OCI-LY7 (cell line): ENCODE results near the gene LARP1. TPM values are rescaled to one million over a fixed set of nuclear protein-coding genes. Genes with fewer than 3 reads are reported as not detected.

ENCODE experiments used
- BruUV-seq: library from RNA; stranded (reverse); fragments of 400-500 nt; replicated peaks from 2 replicates; lab custom pipeline; 2021; lab: Mats Ljungman, UMichigan
- CTCF ChIA-PET: fragments of 300-600 bp; sonication (Branson Sonifier 250); formaldehyde crosslinking; loops from one replicate; lab custom pipeline; 2022; ENCODE audit warnings: antibody characterized with exemption; ENCODE audit not compliant: unreplicated experiment; lab: Charles Lee
- POLR2A ChIA-PET: fragments of 300-600 bp; sonication (Branson Sonifier 250); formaldehyde crosslinking; loops from one replicate; lab custom pipeline; 2022; ENCODE audit warnings: antibody characterized with exemption; lab: Charles Lee
- DNase-seq: peaks from one replicate; pipeline ENCODE4 v3.0.0-alpha.2; 2015; ENCODE audit warnings: low spot score
- H2AFZ ChIP-seq: fragments of 200-600 bp; sonication (generic), shearing (Covaris generic); 2 replicates; pipeline ENCODE4 v1.6.1; 2014; ENCODE audit warnings: mild to moderate bottlenecking, antibody characterized with exemption, low read length, moderate library complexity
- H3K27ac ChIP-seq: fragments of 200-600 bp; sonication (generic); 2 replicates; pipeline ENCODE4 v1.5.1; 2014; ENCODE audit warnings: mixed run types, low read depth, mild to moderate bottlenecking, moderate library complexity, low read length, inconsistent platforms; ENCODE audit not compliant: poor library complexity, severe bottlenecking
- H3K36me3 ChIP-seq: fragments of 200-600 bp; sonication (generic); 2 replicates; pipeline ENCODE4 v1.6.1; 2014; ENCODE audit warnings: mild to moderate bottlenecking, antibody characterized with exemption, low read length, moderate library complexity, mixed read lengths; ENCODE audit not compliant: insufficient read depth
- H3K4me1 ChIP-seq: fragments of 200-600 bp; sonication (generic); 2 replicates; pipeline ENCODE4 v1.5.1; 2014; ENCODE audit warnings: mild to moderate bottlenecking, low read length; ENCODE audit not compliant: insufficient read depth, poor library complexity, severe bottlenecking
- H3K4me2 ChIP-seq: fragments of 200-600 bp; sonication (generic); 2 replicates; pipeline ENCODE4 v1.6.1; 2014; ENCODE audit warnings: mild to moderate bottlenecking, low read length
- H3K4me3 ChIP-seq: fragments of 200-600 bp; sonication (generic); 2 replicates; pipeline ENCODE4 v1.5.1; 2014; ENCODE audit warnings: mild to moderate bottlenecking, low read depth, low read length; ENCODE audit not compliant: poor library complexity, severe bottlenecking
- H3K79me2 ChIP-seq: fragments of 200-600 bp; sonication (generic); 2 replicates; pipeline ENCODE4 v1.6.1; 2016; ENCODE audit warnings: low read depth, mild to moderate bottlenecking, low read length, moderate library complexity, mixed read lengths; ENCODE audit not compliant: insufficient read depth
- H3K9me2 ChIP-seq: fragments of 200-600 bp; sonication (generic); 2 replicates; pipeline ENCODE4 v1.6.1; 2016; ENCODE audit warnings: mild to moderate bottlenecking, low read length, mixed read lengths; ENCODE audit not compliant: insufficient read depth
- H3K9me3 ChIP-seq: fragments of 200-600 bp; sonication (generic); 2 replicates; pipeline ENCODE4 v1.6.1; 2014; ENCODE audit warnings: mild to moderate bottlenecking, mixed run types, low read length, mixed read lengths
- H4K20me1 ChIP-seq: fragments of 200-600 bp; sonication (generic); 2 replicates; pipeline ENCODE4 v1.6.1; 2014; ENCODE audit warnings: mild to moderate bottlenecking, antibody characterized with exemption, low read length, moderate library complexity, mixed read lengths; ENCODE audit not compliant: insufficient read depth
- EZH2phosphoT487 ChIP-seq: fragments of 200-600 bp; sonication (generic); IDR thresholded peaks from 2 replicates; pipeline ENCODE4 v1.6.1; 2018; ENCODE audit warnings: low read depth, borderline replicate concordance, mild to moderate bottlenecking, mixed run types, antibody characterized with exemption, low read length, moderate library complexity, mixed read lengths
- intact Hi-C: fragments of 100-400 bp; cut with micrococcal nuclease; formaldehyde crosslinking; loops from one replicate; pipeline ENCODE4 v1.10.0; 2022; ENCODE audit not compliant: unreplicated experiment
- total RNA-seq, 2 experiments: library from RNA; depleted of rRNA in 1 of 2; stranded (reverse); fragments of >200 nt in 1 of 2; shearing (Covaris generic) in 1 of 2; gene quantifications; 2 replicates each; pipeline ENCODE4 v1.2.3, GENCODE V29; 2014 to 2022
- TF ChIP-seq, protein P1 (sequence below): fragments of 200-600 bp; sonication (generic); conservative IDR thresholded peaks from 2 replicates; pipeline ENCODE4 v1.5.1; 2014; ENCODE audit warnings: mild to moderate bottlenecking, antibody characterized with exemption, low read length, moderate library complexity, mixed read lengths

The LARP1 gene
- total RNA-seq, 2 experiments from 2014 or later = 71.1 to 274 TPM

DNA sequence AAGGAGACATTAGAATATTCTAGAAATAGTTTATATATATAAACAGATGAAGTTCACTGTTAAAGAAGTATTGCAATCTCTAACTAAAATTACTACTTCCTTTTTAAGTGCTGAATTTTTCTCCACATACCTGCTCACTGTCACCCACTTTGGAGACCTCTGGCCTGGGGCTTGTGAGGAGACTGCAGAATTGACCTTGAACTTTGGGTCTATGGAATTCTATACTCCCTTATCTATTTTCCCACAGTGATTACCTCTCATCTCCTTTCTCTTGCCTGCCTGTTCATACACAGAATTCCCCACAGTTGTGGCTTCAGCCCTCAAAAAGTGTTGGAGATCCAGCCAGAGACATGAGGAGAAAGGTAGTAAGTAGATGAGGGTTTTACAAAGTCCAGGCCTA, 45.4 kb downstream of the LARP1 start:
- no peaks in the 10 kb centered on the region for H3K9me2 ChIP-seq
- H2AFZ ChIP-seq = no peak overlapping the region
- H3K9me3 ChIP-seq = no peaks in the 10 kb centered on the region
- H3K27ac ChIP-seq = no peak overlapping the region
- TF ChIP-seq, protein P1, sequence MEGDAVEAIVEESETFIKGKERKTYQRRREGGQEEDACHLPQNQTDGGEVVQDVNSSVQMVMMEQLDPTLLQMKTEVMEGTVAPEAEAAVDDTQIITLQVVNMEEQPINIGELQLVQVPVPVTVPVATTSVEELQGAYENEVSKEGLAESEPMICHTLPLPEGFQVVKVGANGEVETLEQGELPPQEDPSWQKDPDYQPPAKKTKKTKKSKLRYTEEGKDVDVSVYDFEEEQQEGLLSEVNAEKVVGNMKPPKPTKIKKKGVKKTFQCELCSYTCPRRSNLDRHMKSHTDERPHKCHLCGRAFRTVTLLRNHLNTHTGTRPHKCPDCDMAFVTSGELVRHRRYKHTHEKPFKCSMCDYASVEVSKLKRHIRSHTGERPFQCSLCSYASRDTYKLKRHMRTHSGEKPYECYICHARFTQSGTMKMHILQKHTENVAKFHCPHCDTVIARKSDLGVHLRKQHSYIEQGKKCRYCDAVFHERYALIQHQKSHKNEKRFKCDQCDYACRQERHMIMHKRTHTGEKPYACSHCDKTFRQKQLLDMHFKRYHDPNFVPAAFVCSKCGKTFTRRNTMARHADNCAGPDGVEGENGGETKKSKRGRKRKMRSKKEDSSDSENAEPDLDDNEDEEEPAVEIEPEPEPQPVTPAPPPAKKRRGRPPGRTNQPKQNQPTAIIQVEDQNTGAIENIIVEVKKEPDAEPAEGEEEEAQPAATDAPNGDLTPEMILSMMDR = no peak
- TF ChIP-seq EZH2phosphoT487 = no peak
- intact Hi-C loops = no loop called here
- H4K20me1 ChIP-seq = peaks cover 10% of the 10 kb centered on the region; the same call in 1 of the 2 replicates
- no peak overlapping the region for H3K4me2 ChIP-seq
- no peaks in the 10 kb centered on the region for H3K4me1 ChIP-seq
- H3K79me2 ChIP-seq = peaks cover 16% of the 10 kb centered on the region; the same call in 1 of the 2 replicates
- H3K36me3 ChIP-seq = peaks cover 94% of the 10 kb centered on the region
- ChIA-PET POLR2A (interaction anchor here (1.0 kb wide), 1 partner anchor 24 kb away, joined by 3 read pairs; no protein-coding TSS in a partner anchor), CTCF (no interaction called here)
- no TSS peak for BruUV-seq
- no peak for DNase-seq
- no peak overlapping the region for H3K4me3 ChIP-seq

DNA sequence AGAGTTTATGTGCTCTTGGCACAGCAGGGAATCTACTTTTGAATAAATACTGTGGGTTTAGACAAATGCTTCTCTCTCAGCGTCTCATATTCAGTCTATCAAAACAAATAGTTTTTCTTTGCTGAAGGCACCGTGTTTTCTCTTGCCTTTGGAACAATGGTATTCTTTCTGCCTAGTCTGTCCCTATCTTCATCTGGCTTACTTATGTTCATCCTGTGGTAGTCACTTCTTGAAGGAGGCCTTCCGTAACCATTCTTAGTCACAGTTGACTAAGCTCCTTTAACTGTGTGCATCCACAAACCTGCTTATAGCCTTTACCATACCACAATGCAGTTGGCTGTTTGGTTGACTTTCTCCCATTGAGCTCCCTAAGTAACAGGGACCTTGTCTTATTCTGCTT, 45.9 kb downstream of the LARP1 start:
- intact Hi-C loops = no loop called here

GRCh38 chr5:154802050-154802449, 46.9 kb downstream of the LARP1 start:
- Histone ChIP-seq H3K79me2 (peaks cover 6% of the 10 kb centered on the region; the same call in 1 of the 2 replicates), H4K20me1 (peaks cover 6% of the 10 kb centered on the region; the same call in 1 of the 2 replicates), H3K4me3 (no peak overlapping the region), H3K27ac (no peak overlapping the region), H2AFZ (no peak overlapping the region), H3K36me3 (peaks cover 98% of the 10 kb centered on the region), H3K4me1 (no peaks in the 10 kb centered on the region), H3K9me3 (no peaks in the 10 kb centered on the region), H3K9me2 (no peaks in the 10 kb centered on the region), H3K4me2 (no peak overlapping the region)
- intact Hi-C loops = no loop called here
- ChIA-PET POLR2A (interaction anchor here (0.5 to 0.9 kb wide), 2 partner anchors 9 to 761 kb away, joined by 3 to 4 read pairs; no protein-coding TSS in a partner anchor), CTCF (no interaction called here)
- no peak for DNase-seq
- no peak for TF ChIP-seq EZH2phosphoT487
- TF ChIP-seq, protein P1 = no peak
- no TSS peak for BruUV-seq

More for the DNA sequence above, 45.9 kb downstream of the LARP1 start:
- no peak overlapping the region for H2AFZ ChIP-seq
- no peaks in the 10 kb centered on the region for H3K9me2 ChIP-seq
- no peaks in the 10 kb centered on the region for H3K4me1 ChIP-seq
- H3K79me2 ChIP-seq = peaks cover 16% of the 10 kb centered on the region; the same call in 1 of the 2 replicates
- H3K4me2 ChIP-seq = no peak overlapping the region
- no peak overlapping the region for H3K4me3 ChIP-seq
- peaks cover 98% of the 10 kb centered on the region for H3K36me3 ChIP-seq
- POLR2A ChIA-PET = interaction anchor here (0.9 to 1.0 kb wide), 2 partner anchors 8 to 25 kb away, joined by 3 to 4 read pairs; no protein-coding TSS in a partner anchor
- CTCF ChIA-PET = no interaction called here
- no peak for DNase-seq
- H4K20me1 ChIP-seq = peaks cover 10% of the 10 kb centered on the region; the same call in 1 of the 2 replicates
- BruUV-seq = no TSS peak
- TF ChIP-seq EZH2phosphoT487 = no peak
- TF ChIP-seq, protein P1 = no peak
- H3K27ac ChIP-seq = no peak overlapping the region
- no peaks in the 10 kb centered on the region for H3K9me3 ChIP-seq
